ENCODE data around the gene ELP4. TPM values are rescaled to one million over a fixed set of nuclear protein-coding genes. Genes with fewer than 3 reads are reported as not detected.

The ELP4 gene
- total RNA-seq, 4 donors from 2014 or later: 28.5 to 37.6 (median 32.3) TPM

DNA sequence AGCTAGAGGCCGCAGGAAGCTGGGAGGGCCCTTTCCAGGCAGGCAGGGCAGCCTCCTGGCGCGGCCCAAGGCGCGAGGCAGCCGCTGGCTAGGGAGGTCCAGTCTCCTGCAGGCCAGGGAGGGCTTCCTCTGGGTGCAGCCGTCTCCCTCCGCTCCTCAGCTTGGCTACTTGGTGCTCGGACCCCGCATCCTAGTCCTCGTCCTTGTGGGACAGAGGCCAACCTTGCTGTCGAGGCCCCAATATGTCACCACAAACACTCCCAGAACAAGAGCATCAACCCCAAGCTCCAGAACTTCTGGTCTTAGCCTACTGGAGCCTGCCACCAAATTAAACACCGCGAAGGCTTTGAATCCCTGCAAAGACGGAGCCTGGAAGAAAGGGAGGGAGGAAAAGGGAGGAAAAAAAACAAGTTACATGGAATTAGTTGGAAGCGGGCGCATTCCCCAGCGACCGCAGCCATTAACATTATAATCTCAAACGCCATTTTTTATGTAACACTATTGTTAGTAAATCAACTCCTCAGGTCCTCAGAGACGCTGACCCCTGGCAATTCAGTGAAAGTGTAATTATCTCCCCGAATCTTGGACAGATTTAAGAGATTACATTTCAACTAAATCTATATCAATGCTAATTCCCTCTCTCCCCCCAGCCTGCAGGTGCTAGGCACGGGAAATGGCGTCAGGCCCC is 314.2 kb downstream of the ELP4 start:
- peaks cover 100% of the 10 kb centered on the region for H3K27me3 ChIP-seq
- no peaks in the 10 kb centered on the region for H3K36me3 ChIP-seq
- no peak for DNase-seq (ENCODE audit: low spot score in 2 of 2)
- H3K4me1 ChIP-seq: peaks cover 28% of the 10 kb centered on the region
- TF ChIP-seq POLR2AphosphoS5 (IDR thresholded peaks at IDR 0.05) (no peak), POLR2A (IDR thresholded peaks at IDR 0.05) (no peak), EP300 (IDR thresholded peaks at IDR 0.05) (no peak)
- TF ChIP-seq, protein P1, sequence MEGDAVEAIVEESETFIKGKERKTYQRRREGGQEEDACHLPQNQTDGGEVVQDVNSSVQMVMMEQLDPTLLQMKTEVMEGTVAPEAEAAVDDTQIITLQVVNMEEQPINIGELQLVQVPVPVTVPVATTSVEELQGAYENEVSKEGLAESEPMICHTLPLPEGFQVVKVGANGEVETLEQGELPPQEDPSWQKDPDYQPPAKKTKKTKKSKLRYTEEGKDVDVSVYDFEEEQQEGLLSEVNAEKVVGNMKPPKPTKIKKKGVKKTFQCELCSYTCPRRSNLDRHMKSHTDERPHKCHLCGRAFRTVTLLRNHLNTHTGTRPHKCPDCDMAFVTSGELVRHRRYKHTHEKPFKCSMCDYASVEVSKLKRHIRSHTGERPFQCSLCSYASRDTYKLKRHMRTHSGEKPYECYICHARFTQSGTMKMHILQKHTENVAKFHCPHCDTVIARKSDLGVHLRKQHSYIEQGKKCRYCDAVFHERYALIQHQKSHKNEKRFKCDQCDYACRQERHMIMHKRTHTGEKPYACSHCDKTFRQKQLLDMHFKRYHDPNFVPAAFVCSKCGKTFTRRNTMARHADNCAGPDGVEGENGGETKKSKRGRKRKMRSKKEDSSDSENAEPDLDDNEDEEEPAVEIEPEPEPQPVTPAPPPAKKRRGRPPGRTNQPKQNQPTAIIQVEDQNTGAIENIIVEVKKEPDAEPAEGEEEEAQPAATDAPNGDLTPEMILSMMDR (IDR thresholded peaks at IDR 0.05): no peak
- H3K27ac ChIP-seq: no peak overlapping the region
- WGBS: 31% methylated on average over 18 of the region's 24 CpGs
- no peaks in the 10 kb centered on the region for H3K9me3 ChIP-seq
- no peak overlapping the region for H3K4me3 ChIP-seq

DNA sequence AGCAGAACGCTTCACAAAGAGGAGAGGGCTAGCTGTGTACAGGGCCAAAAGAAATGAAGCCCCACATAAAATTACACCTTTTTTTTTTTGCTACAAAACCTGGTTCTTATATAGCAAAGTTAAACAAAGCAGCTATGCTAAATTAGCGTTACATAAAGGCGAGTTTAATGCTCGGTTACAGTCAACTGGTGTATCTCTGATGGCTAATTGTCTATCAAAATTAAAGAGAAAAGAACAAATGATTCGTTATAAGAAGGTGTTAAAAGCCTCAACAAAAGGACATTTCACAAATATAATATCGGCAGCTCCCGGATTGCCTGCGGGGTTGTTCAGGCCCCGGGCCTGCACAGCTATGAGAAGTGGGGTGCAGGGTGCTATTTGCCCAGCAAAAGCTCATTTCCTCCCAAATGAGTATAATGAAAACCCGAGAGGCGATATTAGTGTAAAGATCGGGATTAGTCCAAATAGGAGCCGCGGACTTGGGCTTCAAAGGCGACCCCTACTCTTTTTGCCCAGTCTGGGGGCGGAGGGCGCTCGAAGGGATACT is 314.8 kb downstream of the ELP4 start:
- peaks cover 100% of the 10 kb centered on the region for H3K27me3 ChIP-seq
- 14% methylated on average over 18 of the region's 18 CpGs for WGBS
- H3K4me1 ChIP-seq: peaks cover 27% of the 10 kb centered on the region
- H3K9me3 ChIP-seq: no peaks in the 10 kb centered on the region
- no peaks in the 10 kb centered on the region for H3K36me3 ChIP-seq
- no peak for DNase-seq (ENCODE audit: low spot score in 2 of 2)
- H3K4me3 ChIP-seq: no peak overlapping the region
- TF ChIP-seq EP300 (IDR thresholded peaks at IDR 0.05): no peak
- TF ChIP-seq POLR2A (IDR thresholded peaks at IDR 0.05): no peak
- TF ChIP-seq POLR2AphosphoS5 (IDR thresholded peaks at IDR 0.05): no peak
- TF ChIP-seq, protein P1 (IDR thresholded peaks at IDR 0.05): no peak
- H3K27ac ChIP-seq: no peak overlapping the region

DNA sequence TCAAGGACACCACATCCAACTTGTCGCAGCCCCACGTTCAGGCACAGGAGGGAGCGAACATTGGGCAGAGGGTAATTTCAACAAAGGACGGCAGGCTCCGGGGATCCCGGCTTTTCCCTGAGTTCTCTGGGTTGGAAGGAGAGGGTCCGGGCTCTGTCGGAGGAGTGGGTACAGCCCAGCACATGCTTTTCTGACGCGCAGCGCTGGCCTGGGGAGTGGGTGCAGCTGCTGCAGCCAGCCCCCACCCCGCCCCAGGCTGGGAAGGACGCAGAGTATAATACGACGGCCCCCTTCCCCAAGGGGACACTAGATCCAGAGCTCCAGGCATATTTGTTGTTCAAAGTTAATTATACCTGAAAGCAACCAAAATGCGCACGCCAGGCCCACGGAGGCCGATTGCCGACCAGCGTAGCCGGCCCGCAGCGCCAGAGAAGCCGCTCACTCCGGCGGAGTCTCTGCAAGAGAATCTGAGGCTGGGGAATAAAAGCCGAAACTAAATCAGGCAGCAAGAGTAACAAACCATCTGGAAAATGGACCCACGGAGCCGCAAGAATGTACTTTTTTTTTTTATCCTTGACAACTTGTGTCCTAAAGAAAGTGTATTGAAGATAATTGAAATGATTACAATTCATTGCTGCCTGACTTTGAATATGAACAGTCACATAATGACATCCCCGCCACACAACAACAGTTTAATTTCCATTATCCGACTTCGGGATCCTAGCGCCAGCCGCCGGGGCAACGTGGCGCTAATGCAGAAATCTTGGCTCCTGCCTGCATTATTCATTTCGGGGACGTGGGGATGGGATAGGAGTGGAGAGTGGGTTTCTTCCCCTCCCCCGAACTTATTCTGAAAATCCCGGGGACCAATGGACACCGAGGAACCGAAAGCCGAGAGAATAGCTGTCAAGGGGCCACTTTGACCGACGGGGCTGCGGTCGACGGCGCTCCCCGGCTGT is 315.6 kb downstream of the ELP4 start:
- H3K9me3 ChIP-seq: no peaks in the 10 kb centered on the region
- DNase-seq (ENCODE audit: low spot score in 2 of 2): no peak
- H3K36me3 ChIP-seq: no peaks in the 10 kb centered on the region
- H3K27me3 ChIP-seq: peaks cover 100% of the 10 kb centered on the region
- H3K27ac ChIP-seq: no peak overlapping the region
- no peak overlapping the region for H3K4me3 ChIP-seq
- TF ChIP-seq POLR2AphosphoS5 (IDR thresholded peaks at IDR 0.05): no peak
- TF ChIP-seq, protein P1 (IDR thresholded peaks at IDR 0.05): no peak
- no peak for TF ChIP-seq POLR2A (IDR thresholded peaks at IDR 0.05)
- no peak for TF ChIP-seq EP300 (IDR thresholded peaks at IDR 0.05)
- peaks cover 23% of the 10 kb centered on the region for H3K4me1 ChIP-seq
- WGBS: 15% methylated on average over 30 of the region's 52 CpGs

DNA sequence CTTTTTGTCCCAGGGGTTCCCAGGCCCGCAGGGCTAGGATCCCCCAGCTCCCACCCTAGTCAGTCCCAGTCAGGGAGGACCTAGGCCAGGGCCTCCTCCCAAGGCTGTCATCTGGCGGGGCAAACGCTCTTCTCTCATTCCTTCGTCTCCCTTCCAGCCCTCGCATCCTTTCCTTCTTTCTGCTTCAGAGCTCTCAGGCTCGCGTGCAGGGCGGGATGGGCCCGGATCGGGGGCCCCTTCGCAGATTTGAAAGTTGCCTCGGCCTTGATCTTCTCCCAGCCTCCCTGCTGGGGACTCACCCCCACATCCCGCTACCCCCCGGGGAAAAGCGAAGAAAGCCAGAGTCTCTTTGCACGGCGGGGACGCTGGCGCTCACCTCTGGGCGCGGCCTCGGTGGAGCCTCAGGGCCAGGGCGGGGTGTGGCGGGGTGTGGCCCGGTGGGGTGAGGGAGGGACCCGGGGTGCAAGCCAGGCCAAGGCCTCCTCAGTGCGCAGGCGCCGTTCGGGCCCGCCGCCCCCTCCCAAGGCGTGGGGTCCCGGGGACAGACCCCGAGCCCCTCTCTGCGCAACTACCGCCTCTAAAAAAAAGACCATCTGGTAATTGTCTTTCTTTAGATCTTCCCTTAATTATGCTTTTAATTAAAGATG is 316.4 kb downstream of the ELP4 start:
- TF ChIP-seq, protein P1 (IDR thresholded peaks at IDR 0.05): no peak
- no peak for TF ChIP-seq EP300 (IDR thresholded peaks at IDR 0.05)
- no peak for TF ChIP-seq POLR2A (IDR thresholded peaks at IDR 0.05)
- TF ChIP-seq POLR2AphosphoS5 (IDR thresholded peaks at IDR 0.05): no peak
- 4% methylated on average over 34 of the region's 37 CpGs for WGBS
- no peak overlapping the region for H3K27ac ChIP-seq
- H3K36me3 ChIP-seq: no peaks in the 10 kb centered on the region
- peaks cover 23% of the 10 kb centered on the region for H3K4me1 ChIP-seq
- DNase-seq (ENCODE audit: low spot score in 2 of 2): no peak
- H3K9me3 ChIP-seq: no peaks in the 10 kb centered on the region
- peaks cover 100% of the 10 kb centered on the region for H3K27me3 ChIP-seq
- H3K4me3 ChIP-seq: no peak overlapping the region
